HCT116 (cell line): ENCODE results near the gene CHST3. TPM values are rescaled to one million over a fixed set of nuclear protein-coding genes. Genes with fewer than 3 reads are reported as not detected.

Source experiments
- ATAC-seq: fragments of 200-7000 bp; cut with Tn5 transposase; 2 replicates; pipeline ENCODE4 v1.9.1; 2020; ENCODE audit warnings: mild to moderate bottlenecking, moderate library complexity
- BruUV-seq: library from RNA; stranded (reverse); fragments of 400-500 nt; replicated peaks from 2 replicates; lab custom pipeline; 2021; lab: Mats Ljungman, UMichigan
- CTCF ChIA-PET: fragments of 300-600 bp; sonication (Branson Sonifier 250); formaldehyde crosslinking; loops from one replicate; lab custom pipeline; 2021; ENCODE audit warnings: antibody characterized with exemption; lab: Charles Lee
- POLR2A ChIA-PET: fragments of 300-600, 350-600 bp; sonication (Branson Sonifier 250); formaldehyde crosslinking; loops from one replicate; lab custom pipeline; 2021; ENCODE audit warnings: antibody characterized with exemption; lab: Charles Lee
- RAD21 ChIA-PET, 2 experiments: fragments of 300-600 bp; sonication (Branson Sonifier 250); formaldehyde crosslinking; loops; one replicate each; lab custom pipeline; 2023; ENCODE audit warnings: low total read pairs in 2 of 2; ENCODE audit not compliant: uncharacterized antibody in 2 of 2, unreplicated experiment in 2 of 2, low non-redundant PET in 1 of 2; lab: Charles Lee
- DNase-seq: peaks from one replicate; pipeline ENCODE4 v3.0.0-alpha.2; 2010; ENCODE audit warnings: low read depth, low spot score
- H2AFZ ChIP-seq: fragments of 200-600 bp; shearing (Covaris generic), sonication (generic); 2 replicates; pipeline ENCODE4 v1.6.1; 2017; ENCODE audit warnings: low read depth, mixed run types, mixed read lengths, antibody characterized with exemption, low read length; ENCODE audit not compliant: poor library complexity, severe bottlenecking
- H3K27ac ChIP-seq: 2 replicates; pipeline ENCODE4 v1.5.1; 2012; ENCODE audit warnings: low read depth, low read length
- H3K27me3 ChIP-seq: fragments of 200-600 bp; sonication (generic); 2 replicates; pipeline ENCODE4 v1.6.1; 2016; ENCODE audit warnings: mixed run types, low read length, mixed read lengths; ENCODE audit not compliant: insufficient read depth
- H3K36me3 ChIP-seq, 2 experiments: fragments of 200-500 bp in 1 of 2; fragments of 200-600 bp in 1 of 2; sonication (Bioruptor generic) in 1 of 2; sonication (generic) in 1 of 2; 2 replicates each; pipeline versions ENCODE4 v1.5.1 to v1.6.1; 2014 to 2016; ENCODE audit warnings: low read length in 2 of 2, inconsistent platforms in 1 of 2, mixed read lengths in 1 of 2, mixed run types in 1 of 2; ENCODE audit not compliant: insufficient read depth in 2 of 2, control insufficient read depth in 1 of 2
- H3K4me1 ChIP-seq, 2 experiments: fragments of 200-600 bp in 1 of 2; sonication (generic) in 1 of 2; 2 replicates each; pipeline versions ENCODE4 v1.5.1 to v1.6.1; 2012 to 2017; ENCODE audit warnings: low read length in 2 of 2, inconsistent platforms in 1 of 2, mild to moderate bottlenecking in 1 of 2, mixed read lengths in 1 of 2, mixed run types in 1 of 2, moderate library complexity in 1 of 2; ENCODE audit not compliant: insufficient read depth in 2 of 2, control insufficient read depth in 1 of 2
- H3K4me2 ChIP-seq: fragments of 200-600 bp; sonication (generic); 2 replicates; pipeline ENCODE4 v1.6.1; 2017; ENCODE audit warnings: mixed run types, low read length, mixed read lengths
- H3K4me3 ChIP-seq, 2 experiments: fragments of 200-600 bp in 1 of 2; sonication (generic) in 1 of 2; replicated peaks in 1 of 2; 2 replicates each; pipeline ENCODE4 v1.5.1; 2011 to 2016; ENCODE audit warnings: low read length in 2 of 2, control low read depth in 1 of 2, low read depth in 1 of 2, mild to moderate bottlenecking in 1 of 2, mixed read lengths in 1 of 2, mixed run types in 1 of 2
- H3K79me2 ChIP-seq: fragments of 200-600 bp; sonication (generic); 2 replicates; pipeline ENCODE4 v1.6.1; 2017; ENCODE audit warnings: mild to moderate bottlenecking, mixed run types, low read length, moderate library complexity, mixed read lengths; ENCODE audit not compliant: insufficient read depth
- H3K9ac ChIP-seq: fragments of 200-600 bp; sonication (generic); 2 replicates; pipeline ENCODE4 v1.6.1; 2016; ENCODE audit warnings: low read length, mixed read lengths
- H3K9me2 ChIP-seq: fragments of 200-600 bp; sonication (generic), shearing (Covaris generic); 2 replicates; pipeline ENCODE4 v1.6.1; 2017; ENCODE audit warnings: mixed run types, mild to moderate bottlenecking, moderate library complexity; ENCODE audit not compliant: insufficient read depth
- H3K9me3 ChIP-seq, 2 experiments: fragments of 200-500 bp in 1 of 2; fragments of 200-600 bp in 1 of 2; sonication (Bioruptor generic) in 1 of 2; sonication (generic) in 1 of 2; 2 replicates each; pipeline ENCODE4 v1.6.1; 2014 to 2017; ENCODE audit warnings: low read length in 2 of 2, mixed read lengths in 2 of 2, inconsistent platforms in 1 of 2, low read depth in 1 of 2, mild to moderate bottlenecking in 1 of 2, mixed run types in 1 of 2, moderate library complexity in 1 of 2; ENCODE audit not compliant: control insufficient read depth in 1 of 2, insufficient read depth in 1 of 2
- H4K20me1 ChIP-seq: fragments of 200-600 bp; sonication (generic), shearing (Covaris generic); 2 replicates; pipeline ENCODE4 v1.6.1; 2017; ENCODE audit warnings: mixed run types, mild to moderate bottlenecking, moderate library complexity; ENCODE audit not compliant: insufficient read depth
- ATF3 ChIP-seq: IDR thresholded peaks from 2 replicates; pipeline ENCODE4 v1.6.1; 2012
- CBX3 ChIP-seq: IDR thresholded peaks from 2 replicates; pipeline ENCODE4 v1.6.1; 2012; ENCODE audit warnings: low read depth
- SP1 ChIP-seq: IDR thresholded peaks from 2 replicates; pipeline ENCODE4 v1.6.1; 2012; ENCODE audit warnings: low read depth
- TCF7L2 ChIP-seq: IDR thresholded peaks from 2 replicates; pipeline ENCODE4 v1.7.0; 2011; ENCODE audit warnings: borderline replicate concordance, inconsistent platforms; ENCODE audit not compliant: insufficient read depth, insufficient read length; ENCODE audit errors: extremely low read depth
- intact Hi-C: fragments of 100-400 bp; cut with micrococcal nuclease; formaldehyde crosslinking; loops from 2 replicates; pipeline ENCODE4 v1.10.0; 2022
- total RNA-seq: library from RNA; stranded (reverse); gene quantifications from one replicate; pipeline ENCODE4 v1.2.1, GENCODE V29; 2021; ENCODE audit not compliant: unreplicated experiment
- TF ChIP-seq, protein P1 (sequence below): IDR thresholded peaks from 2 replicates; pipeline ENCODE4 v1.6.1; 2012; ENCODE audit warnings: low read depth

CHST3 gene
- total RNA-seq, 1 experiment from 2014 or later: 10.6 TPM

DNA sequence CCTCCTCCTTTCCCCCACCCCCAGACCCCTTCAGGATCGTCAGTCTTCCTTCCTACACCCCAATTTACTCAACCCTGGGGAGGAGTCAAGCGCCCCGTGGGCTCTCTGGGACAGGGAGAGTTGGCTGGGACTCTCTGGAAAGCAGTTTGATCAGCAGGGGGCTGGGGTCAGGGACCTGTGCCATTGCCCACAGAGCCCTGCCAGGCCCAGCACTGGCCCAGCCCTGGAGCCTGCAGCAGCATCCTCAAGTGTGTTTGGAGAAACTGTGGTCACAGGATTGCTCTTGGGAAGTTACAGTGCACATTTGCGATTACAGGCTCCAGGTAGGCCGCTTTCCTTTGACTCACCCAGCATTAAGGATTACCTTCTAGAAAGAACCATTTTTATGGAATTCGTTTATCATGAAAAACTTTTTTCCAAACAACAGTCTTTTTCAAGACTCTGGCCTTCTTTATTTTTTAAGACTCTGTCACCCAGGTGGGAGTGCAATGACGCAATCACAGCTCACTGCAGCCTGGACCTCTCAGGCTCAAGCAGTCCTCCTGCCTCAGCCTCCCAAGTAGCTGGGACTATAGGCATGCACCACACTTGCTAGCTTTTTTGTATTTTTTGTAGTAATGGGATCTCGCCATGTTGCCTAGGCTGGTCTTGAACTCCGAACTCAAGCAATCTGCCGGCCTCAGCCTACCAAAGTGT, 50.7 kb downstream of the CHST3 start:
- Histone ChIP-seq H3K27me3 (no peaks in the 10 kb centered on the region), H3K27ac (no peak overlapping the region), H3K9me2 (no peaks in the 10 kb centered on the region), H3K4me1 (no peaks in the 10 kb centered on the region), H3K4me2 (no peak overlapping the region), H2AFZ (no peak overlapping the region), H3K4me3 (no peak overlapping the region), H3K36me3 (no peaks in the 10 kb centered on the region), H3K79me2 (no peaks in the 10 kb centered on the region), H3K9ac (no peak overlapping the region), H4K20me1 (no peaks in the 10 kb centered on the region), H3K9me3 (no peaks in the 10 kb centered on the region)
- BruUV-seq: no TSS peak
- TF ChIP-seq, protein P1, sequence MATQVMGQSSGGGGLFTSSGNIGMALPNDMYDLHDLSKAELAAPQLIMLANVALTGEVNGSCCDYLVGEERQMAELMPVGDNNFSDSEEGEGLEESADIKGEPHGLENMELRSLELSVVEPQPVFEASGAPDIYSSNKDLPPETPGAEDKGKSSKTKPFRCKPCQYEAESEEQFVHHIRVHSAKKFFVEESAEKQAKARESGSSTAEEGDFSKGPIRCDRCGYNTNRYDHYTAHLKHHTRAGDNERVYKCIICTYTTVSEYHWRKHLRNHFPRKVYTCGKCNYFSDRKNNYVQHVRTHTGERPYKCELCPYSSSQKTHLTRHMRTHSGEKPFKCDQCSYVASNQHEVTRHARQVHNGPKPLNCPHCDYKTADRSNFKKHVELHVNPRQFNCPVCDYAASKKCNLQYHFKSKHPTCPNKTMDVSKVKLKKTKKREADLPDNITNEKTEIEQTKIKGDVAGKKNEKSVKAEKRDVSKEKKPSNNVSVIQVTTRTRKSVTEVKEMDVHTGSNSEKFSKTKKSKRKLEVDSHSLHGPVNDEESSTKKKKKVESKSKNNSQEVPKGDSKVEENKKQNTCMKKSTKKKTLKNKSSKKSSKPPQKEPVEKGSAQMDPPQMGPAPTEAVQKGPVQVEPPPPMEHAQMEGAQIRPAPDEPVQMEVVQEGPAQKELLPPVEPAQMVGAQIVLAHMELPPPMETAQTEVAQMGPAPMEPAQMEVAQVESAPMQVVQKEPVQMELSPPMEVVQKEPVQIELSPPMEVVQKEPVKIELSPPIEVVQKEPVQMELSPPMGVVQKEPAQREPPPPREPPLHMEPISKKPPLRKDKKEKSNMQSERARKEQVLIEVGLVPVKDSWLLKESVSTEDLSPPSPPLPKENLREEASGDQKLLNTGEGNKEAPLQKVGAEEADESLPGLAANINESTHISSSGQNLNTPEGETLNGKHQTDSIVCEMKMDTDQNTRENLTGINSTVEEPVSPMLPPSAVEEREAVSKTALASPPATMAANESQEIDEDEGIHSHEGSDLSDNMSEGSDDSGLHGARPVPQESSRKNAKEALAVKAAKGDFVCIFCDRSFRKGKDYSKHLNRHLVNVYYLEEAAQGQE: no peak
- no peak for TF ChIP-seq TCF7L2
- TF ChIP-seq SP1: no peak
- TF ChIP-seq CBX3: no peak
- TF ChIP-seq ATF3: no peak
- DNase-seq (no peak), ATAC-seq (no peak)
- ChIA-PET CTCF (interaction anchor here (1.6 kb wide), 1 partner anchor 34 kb away, joined by 4 read pairs; no protein-coding TSS in a partner anchor), POLR2A (no interaction called here), RAD21 (no interaction called here)
- intact Hi-C loops: no loop called here
